Tibial nerve (tissue), 4 donors: ENCODE measurements around the gene TBC1D22A.

Source experiments
- EP300 ChIP-seq, 2 donors: sonication (generic); formaldehyde crosslinking; IDR thresholded peaks; one replicate each; pipeline ENCODE4 v1.6.1; 2017; ENCODE audit warnings: antibody characterized with exemption in 2 of 2, mild to moderate bottlenecking in 1 of 2
- TF ChIP-seq, protein P1 (sequence below), 5 experiments: fragments of 200-600 bp in 3 of 5; fragments of 450-650 bp in 2 of 5; sonication (generic) in 3 of 5; IDR thresholded peaks; one replicate each; pipeline ENCODE4 v1.5.1; 2016 to 2019; ENCODE audit warnings: antibody characterized with exemption in 5 of 5, mild to moderate bottlenecking in 3 of 5, moderate library complexity in 2 of 5

GRCh38 chr22:47208630-47209029 is 446.2 kb downstream of the TBC1D22A start:
- TF ChIP-seq, protein P1, sequence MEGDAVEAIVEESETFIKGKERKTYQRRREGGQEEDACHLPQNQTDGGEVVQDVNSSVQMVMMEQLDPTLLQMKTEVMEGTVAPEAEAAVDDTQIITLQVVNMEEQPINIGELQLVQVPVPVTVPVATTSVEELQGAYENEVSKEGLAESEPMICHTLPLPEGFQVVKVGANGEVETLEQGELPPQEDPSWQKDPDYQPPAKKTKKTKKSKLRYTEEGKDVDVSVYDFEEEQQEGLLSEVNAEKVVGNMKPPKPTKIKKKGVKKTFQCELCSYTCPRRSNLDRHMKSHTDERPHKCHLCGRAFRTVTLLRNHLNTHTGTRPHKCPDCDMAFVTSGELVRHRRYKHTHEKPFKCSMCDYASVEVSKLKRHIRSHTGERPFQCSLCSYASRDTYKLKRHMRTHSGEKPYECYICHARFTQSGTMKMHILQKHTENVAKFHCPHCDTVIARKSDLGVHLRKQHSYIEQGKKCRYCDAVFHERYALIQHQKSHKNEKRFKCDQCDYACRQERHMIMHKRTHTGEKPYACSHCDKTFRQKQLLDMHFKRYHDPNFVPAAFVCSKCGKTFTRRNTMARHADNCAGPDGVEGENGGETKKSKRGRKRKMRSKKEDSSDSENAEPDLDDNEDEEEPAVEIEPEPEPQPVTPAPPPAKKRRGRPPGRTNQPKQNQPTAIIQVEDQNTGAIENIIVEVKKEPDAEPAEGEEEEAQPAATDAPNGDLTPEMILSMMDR (IDR thresholded peaks at IDR 0.05), result no peak
- no peak for TF ChIP-seq EP300 (IDR thresholded peaks at IDR 0.05)
